NCI-H524 treated with DMSO at 0.1 percent for 48 hours (cell line): ENCODE measurements around the gene PDIA4.
"Not testable (repeated sequence)": the region's sequence is repeated elsewhere in the genome, so short reads cannot be mapped to it uniquely, and the experiment has no call there.

Source experiments
- DNase-seq: peaks from one replicate; lab custom pipeline; 2025; lab: John Stamatoyannopoulos, UW

The PDIA4 gene

DNA sequence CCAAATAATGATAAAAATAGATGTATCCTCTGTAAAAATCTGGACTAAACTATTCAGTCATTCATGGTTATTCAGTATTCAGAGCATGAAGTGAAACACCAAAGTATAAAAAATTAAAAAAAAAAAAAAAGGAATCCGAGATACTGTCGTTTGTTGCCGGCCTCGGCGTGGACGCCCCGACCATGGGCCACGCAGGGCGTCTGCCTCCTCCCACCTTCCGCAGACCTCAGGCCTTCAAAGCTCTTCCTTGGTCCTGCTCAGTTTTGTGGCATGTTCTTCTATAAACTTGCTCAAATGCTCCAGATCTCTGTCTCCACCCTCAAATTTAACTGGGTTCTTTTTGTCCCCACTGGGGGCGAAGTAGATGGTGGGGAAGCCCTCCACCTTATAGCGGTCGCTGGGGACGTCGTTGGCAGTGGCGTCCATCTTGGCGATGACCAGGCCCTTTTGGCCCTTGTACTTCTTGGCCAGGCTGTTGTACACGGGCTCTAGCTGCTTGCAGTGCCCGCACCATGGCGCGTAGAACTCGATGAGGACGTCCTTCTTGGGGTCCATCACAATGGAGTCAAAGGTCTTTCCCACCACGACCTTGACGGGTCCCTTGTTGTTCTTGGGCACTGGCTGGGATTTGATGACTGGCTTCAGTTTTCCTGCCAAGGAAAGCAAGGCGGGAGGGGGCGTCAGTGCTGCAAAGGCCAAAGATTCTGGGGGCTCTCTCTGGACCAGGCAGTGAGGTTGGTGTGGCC, 24.6 kb downstream of the PDIA4 start:
- DNase-seq = no peak

DNA sequence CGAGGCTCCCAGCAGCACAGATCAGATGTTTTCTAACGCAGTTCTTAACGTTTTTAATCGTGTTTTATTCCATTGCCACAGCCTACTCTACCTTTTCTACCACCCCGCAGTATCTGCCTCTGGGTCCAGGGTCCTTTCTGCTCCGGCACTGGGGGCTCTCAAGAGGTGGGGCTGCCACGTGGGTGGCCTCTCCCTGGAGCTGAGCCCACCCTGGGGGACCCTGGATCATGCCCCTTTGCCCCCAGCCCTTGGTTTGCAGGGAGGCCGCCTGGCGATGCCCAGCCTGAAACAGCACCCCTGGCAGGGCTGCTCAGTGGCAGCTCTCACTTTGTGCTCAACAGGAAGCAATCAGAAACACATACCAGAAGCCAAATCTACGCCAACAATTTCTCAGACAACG, 25.3 kb downstream of the PDIA4 start:
- DNase-seq = no peak

DNA sequence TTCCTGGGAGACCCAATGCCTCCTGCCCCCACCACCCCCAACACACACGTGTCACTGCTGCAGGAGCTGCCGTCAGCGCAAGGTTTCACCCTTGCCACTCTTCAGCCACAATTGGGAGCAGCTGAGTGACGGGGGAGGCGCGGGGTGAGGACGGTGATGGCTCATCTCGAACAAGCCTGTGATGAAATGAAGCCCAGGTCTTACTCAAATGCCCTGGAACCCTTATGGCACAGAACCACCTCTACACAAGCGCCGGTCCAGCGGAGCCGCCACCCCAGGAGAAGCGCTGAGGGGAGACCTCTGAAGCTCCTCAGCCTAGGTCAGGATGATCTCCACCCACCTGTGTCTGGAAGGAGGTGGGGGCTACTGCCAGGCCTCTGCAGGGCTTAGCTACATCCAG, 25.7 kb downstream of the PDIA4 start:
- no peak for DNase-seq

DNA sequence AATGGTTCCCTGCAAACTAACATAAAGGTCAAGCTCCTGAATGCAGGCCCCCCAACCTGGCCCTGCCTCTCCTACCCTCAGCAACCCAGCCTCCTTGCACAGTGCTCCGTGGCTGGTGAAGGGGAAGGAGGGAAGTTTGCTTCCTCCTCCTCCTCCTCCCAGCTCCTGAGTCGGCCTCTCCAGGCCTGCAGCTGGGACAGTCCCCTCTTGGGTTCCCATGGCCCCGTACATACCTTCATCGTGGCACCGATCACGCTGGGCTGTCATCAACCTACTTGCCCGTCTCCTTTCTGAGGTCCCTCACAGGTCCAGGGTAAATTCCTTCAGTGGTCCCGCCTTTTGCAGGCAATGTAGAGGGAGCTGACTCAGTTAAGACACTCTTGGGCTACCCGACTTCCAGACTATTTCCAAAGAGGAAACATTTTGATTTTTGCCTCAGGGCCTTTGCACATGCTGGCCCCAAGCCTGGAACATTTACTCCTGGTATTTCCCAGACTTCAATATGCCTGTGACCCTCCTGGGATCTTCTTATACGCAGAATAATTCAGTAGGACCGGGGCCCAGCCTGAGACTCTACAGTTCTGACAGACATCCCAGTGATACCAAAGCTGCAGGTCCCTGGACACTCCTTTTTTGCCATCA, 26.8 kb downstream of the PDIA4 start:
- DNase-seq = no peak

DNA sequence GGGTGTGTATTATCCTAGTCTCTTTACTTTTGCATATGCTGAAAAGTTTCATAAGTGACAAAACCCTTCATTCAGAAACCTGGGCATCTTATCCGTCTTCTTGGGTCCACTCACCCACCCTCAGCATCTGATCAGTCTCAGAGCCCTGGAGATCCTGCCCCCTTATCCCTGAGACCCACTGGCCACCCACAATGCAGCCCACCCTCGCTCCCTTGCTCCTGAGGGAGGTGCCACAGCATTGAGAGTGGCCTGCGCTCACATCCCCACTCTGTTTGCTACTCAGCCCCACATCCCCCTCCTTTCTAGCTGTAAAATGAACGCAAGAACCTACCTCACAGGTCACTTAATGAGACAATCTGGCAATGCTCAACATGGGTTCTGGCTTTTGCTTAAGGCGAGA, 27.3 kb downstream of the PDIA4 start:
- no peak for DNase-seq

DNA sequence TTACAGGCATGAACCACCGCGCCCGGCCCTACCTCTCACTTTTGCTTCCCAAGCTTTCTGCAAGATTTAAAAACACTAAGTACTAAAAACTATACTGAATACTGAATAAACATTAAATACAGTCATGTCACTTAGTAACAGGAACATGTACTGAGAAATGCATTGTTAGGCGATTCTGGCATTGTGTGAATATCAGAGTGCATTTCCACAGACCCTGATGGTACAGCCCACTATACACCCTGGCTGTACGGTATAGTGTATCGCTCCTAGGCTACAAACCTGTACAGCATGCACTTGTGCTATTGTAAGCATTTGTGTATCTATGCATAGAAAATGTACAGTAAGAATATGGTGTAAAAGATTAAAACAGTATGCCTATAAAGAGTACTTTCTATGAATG, 29.1 kb downstream of the PDIA4 start:
- DNase-seq = no peak

DNA sequence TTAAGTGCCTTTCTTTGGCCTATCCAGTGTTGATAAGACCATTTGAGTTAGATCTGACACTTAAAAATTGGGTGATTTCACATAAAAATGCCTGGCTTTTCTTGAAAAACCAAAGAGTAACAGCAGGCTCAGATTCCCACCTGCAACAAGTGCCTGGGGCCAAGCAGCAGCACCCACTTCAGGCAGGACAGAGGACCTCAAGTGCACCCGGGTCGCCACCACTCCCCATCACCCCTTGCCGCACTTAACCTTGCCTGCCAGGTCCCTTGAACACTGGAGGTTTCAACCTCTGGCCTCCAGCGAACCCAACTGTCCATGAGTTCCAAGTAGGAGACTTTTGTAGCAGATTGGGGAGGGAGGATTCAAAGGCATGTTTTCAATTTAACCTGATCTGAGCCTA, 30.8 kb downstream of the PDIA4 start:
- no peak for DNase-seq

DNA sequence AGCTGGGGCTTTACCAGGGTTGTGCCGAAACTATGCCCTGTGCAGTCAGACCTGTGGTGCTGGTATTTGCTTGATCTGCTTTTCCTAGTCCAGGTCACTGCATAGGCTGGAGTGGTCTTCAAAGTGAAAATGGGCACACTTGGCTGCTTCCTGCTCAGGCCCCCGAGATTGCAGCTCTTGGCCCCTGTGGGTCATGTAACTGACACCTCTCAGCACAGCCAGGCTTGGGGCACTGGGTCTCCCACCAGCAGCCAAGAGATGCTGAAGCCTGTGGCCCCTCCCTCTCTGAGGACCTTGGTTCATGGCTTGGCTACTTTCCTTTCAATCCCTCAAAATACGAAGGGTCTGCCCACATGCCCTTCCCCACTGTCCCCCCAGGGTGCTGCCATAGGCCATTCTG, 33.7 kb downstream of the PDIA4 start:
- no peak for DNase-seq

DNA sequence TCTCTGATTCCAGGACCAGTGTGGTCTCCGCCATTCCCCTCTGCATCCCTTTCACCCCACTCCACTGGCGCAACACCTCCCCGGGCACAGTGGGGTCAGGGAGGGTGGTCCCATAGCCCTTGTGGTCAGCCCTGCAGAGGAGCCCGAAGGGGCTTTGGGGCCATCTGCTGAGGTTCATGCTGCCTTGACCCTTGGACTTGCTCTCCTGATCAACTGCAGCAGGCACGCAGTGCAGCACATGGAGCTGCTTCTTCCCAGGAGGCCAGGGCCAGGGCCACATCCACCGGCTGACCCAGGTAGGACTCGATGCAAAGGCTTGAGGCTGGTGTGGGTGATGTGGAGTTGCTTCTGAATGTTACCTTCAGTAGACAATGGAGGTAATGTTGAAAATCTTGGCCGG, 35.1 kb downstream of the PDIA4 start:
- no peak for DNase-seq

DNA sequence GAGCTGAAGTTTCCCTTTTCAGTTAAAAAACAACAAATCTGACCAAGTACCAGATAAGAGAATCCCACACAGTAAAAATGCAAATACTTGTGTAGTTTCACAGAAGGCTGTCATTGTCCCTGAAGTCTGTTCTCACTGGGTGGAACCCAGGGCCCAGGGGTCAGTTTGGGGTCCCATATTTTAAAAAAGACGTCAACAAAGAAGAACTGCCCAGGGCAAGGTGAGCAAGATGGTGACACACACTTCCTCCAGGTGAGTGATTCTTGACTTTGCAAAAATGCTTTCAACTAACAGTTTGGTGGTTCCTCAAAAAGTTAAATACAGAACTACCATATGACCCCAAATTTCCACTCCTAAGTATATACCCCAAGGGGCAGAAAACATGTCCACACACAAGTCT, 36.8 kb downstream of the PDIA4 start:
- DNase-seq = no peak

DNA sequence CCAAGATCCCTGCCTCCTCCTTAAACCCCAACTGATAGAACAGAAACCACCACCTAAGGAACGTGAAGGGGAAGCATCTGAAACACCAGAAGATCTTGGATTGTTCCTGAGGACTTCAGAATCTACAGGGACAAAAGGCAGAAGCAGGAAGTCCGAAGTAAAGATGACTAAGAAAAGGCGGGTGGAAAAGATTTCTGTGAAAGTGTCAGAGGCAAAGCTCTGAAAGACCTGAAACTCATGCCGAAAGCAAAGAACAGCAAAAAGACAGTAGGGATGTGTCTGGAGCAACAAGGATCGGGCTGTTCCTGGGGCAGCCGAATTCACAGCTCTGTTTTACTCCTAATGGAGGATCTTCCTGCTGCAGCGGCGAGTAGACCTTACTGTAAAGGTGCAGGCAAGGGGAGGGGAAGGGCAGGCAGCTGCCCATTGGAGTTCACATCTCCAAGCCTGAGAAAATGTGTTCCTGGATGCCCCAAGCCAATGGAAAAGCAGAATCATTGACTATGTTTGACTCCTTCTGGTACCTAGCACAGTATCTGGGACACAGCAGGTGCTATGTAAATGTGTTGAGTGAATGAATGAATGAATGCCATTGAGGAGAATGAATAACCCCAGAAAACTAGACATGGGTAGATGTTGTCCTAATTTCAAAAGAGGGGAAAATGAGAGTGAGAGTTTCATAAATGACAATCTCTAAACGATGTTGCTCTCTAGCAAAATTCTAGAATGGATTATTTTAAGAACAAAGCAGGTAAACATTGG, 40.4 kb downstream of the PDIA4 start:
- no peak for DNase-seq

DNA sequence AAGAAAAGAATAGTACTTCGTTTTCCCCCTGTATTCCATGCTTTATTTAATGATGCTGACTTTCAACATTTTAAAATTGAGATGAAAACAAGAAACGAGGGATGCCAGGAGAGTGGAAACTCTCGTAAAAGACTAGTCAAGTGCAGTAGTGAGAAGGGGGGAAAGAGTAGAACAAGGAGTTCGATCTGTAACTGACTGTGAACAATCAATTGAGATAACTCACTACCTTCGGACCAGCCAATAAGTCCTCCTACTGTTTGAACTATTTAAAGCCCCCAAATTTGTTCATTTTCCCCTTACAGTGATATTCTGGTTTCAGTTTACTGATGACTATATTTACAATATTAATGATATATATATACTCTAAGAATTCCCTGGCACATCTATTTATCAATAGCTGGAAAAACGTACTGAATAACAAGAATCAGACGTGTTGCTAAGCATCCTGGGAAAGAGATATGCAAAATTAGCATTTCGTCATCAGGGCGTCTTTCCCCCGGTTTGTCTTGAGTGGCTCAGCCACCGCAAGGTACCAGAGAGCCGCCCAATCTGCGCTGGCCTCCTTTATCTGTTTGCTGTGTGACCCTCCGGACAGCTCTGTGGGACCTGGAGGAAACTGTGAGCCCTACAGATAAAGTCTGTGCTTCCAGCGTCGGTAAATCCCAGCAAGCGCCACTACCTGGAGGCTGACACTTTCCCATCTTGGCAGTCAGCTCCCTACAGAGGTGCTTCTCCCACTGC, 41.1 kb downstream of the PDIA4 start:
- DNase-seq = peak; percentile 65

DNA sequence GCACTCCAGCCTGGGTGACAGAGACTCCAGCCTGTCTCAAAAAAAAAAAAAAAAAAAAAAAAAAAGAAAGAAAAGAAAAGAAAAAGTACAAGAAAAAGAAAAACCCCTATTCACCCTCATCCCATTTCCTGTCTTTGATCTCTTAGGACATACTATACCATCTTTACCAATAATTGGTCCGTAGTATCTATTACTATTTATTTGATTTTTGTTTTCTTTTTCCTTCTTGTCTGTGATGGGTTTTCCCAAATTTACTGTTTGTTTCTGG, 41.6 kb downstream of the PDIA4 start:
- DNase-seq = no peak

DNA sequence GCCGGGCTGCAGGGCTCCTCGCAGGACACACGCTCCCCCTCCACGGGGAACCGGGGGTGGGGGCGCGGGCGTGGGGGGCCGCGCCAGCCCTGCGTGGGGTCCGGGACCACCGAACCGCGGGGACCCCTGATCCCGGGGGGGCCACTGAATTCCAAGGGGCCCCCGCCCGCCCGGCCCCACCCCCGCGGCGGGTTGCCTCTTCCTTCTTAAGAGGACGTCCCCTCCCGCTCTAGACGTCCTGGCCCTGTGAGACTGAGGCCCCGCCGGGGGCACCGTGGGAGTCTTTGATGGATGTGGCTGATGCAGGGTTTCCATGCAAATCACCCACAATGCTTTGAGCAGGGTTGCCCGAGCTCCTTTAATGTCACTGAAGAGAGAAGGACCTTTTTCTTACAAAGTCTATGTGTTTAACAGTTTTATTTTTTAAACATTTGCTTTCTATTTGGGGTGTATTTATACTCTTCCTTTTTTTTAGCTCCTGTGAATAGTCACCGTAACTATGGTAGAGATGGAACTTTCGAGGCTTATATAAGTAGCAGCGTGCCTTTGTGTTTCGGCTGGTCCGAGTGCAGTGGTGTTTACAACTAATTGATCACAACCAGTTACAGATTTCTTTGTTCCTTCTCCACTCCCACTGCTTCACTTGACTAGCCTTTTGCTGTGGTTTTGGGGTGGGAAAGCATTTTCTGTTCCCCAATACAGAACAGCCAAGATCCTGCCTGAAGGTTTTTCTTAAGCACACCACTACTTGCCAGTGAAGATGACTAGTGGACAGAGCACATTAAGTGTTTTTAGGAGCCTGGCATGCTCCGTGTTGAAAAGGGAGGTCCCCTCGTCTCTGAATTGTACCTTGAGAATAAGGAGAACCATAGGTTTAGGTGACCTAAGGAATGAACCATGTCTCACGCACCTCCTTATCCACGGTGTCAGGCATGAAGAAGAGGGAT, 44.8 kb downstream of the PDIA4 start:
- DNase-seq = peak; percentile 67

DNA sequence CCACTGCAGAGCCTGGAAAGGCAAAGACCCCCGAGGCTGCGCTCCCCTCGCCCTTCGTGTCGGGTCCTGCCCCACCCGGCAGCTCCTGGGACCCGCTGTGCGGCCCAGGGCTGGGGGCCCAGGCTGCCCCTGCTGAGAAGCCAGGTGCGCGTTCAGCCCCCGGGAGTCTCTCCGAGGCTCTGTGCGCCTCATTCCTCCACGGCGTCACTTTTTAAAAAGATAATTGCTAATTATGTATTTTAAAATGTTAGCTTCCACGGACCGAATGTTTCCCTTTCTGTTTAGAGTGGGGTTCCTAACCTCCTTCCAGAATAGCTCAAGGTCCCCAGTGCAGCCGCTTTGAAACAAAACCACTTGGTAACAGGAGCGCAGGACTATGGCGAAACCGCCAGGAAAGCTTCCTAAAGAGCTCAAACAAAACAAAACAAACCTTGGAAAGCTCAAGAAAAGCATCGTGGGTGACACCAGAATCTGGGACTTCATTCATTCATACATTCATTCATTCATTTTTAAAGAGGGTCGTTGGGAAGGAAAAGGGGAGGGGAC, 45.6 kb downstream of the PDIA4 start:
- DNase-seq = no peak

DNA sequence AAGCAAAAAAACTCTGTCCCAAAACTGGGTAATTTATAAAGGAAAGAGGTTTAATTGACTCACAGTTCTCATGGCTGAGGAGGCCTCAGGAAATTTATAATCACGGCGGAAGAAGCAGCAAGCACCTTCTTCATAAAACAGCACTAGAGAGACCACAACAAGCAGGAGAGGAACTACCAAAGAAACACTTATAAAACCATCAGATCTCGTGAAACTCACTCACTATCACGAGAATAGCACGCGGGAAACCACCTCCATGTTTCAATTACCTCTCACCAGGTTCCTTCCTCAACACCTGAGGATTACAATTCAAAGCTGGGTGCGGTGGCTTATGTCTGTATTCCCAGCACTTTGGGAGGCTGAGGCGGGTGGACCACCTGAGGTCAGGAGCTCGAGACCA, 48.5 kb downstream of the PDIA4 start:
- no peak for DNase-seq

DNA sequence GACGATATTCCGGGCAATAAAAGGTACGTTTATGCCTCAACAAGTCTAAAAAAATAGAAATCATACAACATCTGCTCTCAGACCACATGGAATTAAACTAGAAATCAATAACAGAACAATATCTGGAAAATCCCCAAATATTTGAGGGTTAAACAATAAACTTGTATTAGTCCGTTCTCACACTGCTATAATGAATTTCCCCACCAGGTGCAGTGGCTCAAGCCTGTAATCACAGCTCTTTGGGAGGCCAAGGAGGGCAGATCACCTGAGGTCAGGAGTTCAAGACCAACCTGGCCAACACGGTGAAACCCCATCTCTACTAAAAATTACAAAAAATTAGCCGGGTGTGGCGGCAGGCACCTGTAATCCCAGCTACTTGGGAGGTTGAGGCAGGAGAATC, 49.2 kb downstream of the PDIA4 start:
- not testable (repeated sequence) for DNase-seq

DNA sequence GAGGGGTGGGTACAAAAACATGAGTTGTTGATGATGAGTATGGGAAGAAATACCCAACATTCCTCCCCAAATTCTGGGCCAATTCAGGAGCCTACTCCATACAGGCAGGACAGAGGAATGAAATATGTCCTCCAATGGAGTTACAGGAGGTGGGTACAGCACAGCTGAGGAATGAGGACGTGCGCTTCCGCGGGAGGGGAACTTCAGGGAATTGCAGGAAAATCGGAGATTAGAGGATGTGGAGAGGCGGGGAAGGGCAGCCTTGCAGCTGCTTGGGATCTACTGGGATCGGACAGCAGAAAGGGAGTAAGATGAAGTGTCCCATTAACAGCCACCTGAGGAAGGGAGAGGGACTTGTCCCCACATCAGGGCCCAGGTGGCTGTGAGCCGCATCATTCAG, 50.2 kb downstream of the PDIA4 start:
- DNase-seq = no peak

DNA sequence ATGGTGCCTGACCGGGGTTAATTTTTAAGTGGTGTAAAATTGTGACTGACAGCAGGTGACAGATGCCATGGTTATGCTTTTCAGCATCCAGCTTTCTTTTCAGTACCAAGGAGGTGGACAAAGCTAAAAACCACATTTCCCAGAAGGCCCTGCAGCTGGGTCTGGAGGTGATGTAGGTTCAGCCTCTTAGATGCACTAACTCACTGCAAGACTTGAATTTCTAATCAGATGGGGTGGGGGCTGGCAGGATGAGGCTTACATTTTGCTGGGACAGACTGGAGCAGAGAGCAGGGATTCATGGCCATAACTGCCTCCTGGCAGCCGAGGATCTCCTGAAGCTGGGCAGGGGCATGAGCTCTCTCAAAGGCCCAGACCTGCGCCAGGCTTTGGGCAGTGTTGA, 52.4 kb downstream of the PDIA4 start:
- peak; percentile 49 for DNase-seq

DNA sequence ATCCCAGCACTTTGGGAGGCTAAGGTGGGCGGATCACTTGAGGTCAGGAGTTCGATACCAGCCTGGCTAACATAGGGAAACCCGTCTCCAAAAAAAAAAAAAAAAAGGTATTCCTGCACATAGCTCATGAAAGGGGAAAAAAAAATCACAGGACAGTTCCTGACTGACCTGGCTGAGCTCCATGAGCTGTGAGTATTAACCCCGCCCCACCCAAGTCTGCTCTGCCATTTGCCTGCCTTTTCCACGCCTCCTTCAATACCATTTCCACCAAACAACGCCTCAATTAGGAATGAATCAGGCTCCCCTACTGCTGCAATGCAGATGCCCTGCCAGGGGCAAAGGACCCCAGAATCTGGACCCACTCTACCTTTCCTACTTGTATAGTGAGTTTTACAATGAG, 55.0 kb downstream of the PDIA4 start:
- DNase-seq = no peak

DNA sequence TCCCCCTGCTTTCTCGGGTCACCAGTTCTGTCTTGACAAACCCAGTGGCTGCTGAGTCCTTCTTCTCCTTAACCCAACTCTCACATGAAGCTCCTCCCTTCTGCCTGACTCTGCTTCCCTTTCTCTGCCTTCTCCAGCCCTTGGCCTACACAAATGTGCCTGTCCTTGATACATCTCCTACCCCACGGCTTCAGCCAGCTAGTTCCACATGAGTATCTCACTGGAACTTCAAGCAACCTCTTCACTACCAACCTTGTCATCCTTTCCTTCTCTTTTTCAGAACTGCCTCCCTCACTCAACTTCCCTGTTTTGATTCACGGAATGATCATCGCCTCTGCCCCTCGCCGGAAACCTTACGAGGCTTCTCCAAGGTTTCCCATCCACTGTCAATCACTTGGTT, 55.9 kb downstream of the PDIA4 start:
- DNase-seq = no peak
